ENCODE results near the gene FAM20C.
"Not testable (repeated sequence)": the region's sequence is repeated elsewhere in the genome, so short reads cannot be mapped to it uniquely, and the experiment has no call there.

FAM20C gene

DNA sequence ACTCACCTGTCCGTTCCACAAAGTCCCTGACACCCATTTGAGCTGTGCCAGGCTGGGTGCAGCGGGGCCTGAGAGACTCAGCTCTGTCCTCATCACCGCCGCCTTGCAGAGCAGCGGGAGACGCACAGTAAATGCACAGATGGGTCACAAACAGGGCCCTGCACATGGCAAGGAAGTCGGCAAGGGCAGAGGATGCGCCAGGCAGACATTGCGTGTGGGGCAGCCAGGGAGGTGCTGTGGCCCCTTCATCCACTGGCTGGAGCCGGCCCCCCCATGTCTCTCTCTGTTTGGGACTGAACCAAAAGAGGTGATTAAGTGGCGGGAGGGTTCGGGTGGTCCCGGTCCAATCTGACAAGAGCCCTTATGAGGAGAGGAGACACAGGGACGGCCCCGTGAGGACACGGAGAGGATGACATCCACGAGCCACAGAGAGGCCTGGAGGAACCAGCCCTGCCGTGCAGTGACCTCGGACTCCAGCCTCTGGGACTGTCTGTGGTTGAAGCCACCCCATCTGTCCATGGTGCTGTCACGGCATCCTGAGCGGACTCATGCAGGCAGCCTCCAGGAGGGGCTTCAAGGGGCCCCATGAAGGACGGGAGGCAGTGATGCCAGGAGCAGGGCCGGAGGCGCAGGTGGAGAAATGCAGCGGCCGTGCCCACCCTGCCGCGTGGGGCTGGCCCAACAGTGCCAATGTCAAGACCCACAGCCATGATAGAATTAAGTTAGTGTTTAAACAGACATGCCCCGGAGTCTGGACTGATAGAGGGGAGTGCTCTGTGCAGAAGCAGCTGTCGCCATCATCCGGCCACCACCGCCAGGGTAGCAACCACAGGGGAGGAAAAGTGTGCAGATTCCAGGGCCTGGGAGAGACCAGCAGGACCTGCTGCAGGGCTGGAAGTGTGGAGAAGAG is 69.2 kb downstream of the FAM20C start:
- no peak for DNase-seq

DNA sequence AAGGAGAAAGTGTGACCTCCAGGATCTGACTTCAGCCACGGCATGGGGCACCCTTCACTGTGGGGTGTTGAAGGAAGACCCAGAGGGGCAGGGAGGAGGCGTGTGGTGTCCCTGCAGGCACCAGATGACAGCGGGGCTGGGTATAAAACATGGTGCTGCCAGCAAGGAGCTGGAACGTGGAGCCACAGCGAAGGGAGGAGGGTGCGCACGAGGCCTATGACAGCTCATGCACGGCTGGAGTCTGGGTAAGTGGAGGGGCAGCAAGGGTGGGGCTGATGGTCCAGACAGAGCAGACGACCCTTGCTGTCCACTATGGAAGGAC is 69.8 kb downstream of the FAM20C start:
- DNase-seq, result no peak

DNA sequence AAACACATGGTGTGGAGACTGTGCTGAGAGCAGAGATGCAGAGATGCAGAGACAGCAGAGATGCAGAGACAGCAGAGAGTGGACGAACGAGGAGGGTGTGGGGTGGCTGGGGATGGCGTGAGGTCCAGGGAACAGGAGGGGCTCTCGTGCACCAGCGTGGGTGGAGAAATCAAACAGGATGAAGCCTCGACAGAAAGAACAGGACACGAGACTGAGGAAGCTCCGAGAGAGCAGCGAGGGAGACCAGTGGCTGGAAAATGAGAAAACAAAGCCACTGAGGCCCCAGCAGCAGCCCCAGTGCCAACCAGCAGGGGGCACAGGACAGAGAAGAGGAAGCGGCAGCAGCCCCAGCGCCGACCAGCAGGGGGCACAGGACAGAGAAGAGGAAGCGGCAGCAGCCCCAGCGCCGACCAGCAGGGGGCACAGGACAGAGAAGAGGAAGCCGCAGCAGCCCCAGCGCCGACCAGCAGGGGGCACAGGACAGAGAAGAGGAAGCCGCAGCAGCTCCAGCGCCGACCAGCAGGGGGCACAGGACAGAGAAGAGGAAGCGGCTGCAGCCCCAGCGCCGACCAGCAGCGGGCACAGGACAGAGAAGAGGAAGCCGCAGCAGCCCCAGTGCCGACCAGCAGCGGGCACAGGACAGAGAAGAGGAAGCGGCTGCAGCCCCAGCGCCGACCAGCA is 70.4 kb downstream of the FAM20C start:
- DNase-seq, result not testable (repeated sequence)

DNA sequence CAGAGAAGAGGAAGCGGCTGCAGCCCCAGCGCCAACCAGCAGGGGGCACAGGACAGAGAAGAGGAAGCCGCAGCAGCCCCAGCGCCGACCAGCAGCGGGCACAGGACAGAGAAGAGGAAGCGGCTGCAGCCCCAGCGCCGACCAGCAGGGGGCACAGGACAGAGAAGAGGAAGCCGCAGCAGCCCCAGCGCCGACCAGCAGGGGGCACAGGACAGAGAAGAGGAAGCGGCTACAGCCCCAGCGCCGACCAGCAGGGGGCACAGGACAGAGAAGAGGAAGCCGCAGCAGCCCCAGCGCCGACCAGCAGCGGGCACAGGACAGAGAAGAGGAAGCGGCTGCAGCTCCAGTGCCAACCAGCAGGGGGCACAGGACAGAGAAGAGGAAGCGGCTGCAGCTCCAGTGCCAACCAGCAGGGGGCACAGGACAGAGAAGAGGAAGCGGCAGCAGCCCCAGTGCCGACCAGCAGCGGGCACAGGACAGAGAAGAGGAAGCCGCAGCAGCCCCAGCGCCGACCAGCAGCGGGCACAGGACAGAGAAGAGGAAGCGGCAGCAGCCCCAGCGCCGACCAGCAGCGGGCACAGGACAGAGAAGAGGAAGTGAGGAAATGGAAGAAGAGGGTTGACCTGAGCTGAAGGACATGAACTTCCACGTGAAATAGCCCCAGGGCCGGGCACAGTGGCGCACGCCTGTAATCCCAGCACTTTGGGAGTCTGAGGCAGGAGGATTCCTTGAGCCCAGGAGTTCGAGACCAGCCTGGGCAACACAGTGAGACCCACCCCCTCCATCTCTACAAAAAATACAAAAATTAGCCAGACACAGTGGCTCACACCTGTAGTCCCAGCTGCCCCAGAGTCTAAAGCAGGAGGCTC is 71.3 kb downstream of the FAM20C start:
- DNase-seq, result peak; percentile 46

DNA sequence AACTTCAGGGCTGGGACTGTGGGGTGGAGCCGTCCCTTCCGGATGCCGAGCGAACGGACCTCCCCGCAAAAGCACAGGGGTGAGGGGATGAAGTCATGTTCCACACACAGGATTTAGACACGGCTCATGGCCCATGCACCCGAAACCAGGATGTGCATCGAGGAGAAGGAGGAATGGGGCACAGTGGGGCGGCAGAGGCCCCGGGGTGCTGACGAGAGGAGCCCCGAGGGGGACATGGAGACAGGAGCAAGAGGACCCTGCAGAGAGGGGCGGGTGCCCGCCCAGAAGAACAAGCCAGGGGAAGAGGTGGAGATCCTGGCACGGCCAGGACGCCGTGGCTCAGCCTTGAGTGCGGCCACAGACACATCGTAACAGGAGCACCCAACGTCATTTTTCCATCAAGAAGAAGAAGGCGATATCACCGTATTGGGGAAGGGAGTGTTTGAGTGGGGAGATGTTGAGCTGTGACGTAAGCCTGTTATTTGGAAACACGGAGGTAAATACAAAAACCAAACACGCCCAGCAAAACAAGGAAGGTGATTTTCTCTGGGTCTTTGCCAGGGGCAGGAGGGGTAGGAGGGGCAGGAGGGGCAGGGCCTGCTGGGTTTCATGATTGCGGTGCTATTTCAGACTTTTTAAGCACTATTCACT is 72.3 kb downstream of the FAM20C start:
- DNase-seq, result no peak

DNA sequence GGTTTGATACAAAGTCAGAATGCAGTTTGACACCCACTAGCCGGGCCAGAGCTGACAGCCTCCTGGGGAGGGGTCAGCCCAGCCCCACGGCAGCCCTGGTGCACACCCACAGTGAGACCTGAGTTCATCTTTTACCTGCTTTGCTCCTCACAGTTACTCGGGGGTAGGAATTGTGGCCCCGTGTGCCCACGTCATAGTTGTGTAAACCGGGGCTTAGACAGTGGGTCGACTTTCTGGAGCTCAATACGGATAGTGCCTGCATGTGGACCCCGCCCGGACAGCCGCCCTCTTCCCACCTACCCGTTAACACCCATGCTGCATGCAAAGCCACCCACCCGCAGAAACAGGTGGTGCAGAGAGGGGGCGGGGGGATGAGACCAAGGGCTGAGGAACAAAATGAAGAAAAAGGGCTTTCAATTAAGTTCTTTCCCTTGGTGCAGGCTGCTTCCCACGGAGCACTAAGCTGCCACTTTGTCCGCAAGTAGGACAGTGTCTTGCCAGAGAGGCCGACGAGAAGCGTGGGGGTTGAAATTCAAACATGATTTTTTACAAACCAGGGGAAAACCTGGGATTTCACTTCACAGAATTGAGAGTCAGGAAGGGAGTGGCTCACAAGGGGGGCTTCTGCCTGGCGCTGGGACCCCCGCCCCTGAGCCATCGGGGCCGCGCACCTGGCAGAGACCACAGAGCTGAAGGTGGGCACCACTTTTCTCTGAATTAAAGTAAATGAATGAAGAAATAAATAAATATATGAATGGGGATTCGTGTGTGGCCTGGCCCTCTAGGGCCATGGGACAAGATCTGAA is 73.0 kb downstream of the FAM20C start:
- DNase-seq, result no peak

DNA sequence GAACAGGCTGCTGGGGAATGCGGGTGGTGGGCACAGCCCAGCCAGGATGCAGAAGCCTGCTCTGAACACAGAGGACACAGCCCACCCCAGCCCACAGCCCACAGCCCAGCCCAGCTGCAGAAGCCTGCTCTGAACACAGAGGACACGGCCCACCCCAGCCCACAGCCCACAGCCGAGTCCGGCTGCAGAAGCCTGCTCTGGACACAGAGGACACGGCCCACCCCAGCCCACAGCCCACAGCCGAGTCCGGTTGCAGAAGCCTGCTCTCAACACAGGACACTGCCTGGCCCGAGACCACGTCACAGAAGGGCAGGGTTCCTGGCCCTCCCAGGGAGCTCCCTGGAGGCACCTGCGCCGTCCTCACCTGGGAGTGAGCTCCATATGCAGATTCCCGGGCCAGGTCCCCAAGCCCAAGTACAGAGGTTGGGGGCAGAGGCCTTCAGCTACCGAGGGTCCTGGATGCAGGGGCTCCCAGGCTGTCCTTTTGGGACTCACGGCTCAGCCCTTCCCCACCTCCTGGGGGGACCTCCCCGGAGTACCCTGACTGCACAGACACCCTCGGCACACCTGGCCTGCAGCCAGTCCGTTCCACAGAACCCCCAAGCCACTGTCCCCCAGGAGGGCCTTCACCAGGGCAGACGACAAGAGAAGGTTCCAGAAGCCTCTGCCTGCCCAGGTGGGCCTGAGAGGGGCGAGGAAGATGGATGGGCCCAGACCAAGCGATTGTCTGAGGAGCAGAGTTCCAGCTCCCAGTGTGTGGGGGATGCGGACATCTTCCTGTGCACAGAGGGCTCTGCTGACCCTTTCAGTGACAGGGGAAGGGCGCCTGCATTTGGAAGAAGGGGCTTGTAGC is 73.9 kb downstream of the FAM20C start:
- DNase-seq, result no peak

DNA sequence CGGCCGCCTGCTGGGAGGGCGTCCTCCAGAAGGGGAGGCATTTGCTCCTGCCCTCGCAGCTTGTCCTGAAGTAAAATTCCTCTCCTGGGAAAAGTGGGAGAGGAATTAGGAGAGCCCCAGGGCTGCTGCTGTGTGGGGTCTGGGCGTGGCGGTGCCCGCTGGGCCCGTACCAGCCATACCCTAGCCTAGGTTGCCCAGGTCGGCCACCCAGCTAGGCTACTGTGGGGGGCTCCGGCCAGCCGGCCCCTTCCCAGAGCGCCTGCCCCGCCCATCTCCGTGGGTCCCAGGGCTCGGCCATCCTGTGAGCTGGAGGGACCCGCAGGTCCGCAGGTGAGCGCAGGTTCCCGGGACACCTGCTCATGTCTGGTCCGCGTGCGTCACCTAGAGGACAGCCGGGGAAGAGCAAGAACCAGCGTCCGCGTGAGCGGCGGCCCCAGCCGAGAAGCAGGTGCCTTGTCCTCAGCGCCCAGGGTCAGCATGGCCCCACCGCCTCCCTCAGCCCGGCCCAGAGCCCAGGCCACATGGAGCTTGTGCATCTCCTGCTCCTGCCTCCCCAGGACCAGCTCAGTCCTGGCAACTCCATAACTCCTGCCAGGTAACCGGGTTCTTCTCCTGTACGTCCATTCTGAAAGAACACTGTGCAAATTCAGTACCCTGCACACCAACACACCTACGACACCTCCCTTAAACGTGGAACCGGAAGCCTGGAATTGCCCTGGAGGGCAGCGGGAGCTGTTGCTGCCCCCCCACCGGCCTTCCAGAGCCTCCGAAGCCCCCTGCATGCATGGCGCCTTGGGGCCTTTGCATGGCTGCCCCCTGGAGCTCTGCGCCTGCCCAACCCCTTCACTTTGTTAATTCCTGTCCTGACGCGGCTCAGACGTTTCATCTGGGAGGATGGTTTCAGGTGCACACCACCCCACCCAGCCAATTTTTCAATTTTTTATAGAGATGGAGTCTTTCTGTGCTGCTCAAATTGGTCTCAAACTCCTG is 74.8 kb downstream of the FAM20C start:
- DNase-seq, result no peak

DNA sequence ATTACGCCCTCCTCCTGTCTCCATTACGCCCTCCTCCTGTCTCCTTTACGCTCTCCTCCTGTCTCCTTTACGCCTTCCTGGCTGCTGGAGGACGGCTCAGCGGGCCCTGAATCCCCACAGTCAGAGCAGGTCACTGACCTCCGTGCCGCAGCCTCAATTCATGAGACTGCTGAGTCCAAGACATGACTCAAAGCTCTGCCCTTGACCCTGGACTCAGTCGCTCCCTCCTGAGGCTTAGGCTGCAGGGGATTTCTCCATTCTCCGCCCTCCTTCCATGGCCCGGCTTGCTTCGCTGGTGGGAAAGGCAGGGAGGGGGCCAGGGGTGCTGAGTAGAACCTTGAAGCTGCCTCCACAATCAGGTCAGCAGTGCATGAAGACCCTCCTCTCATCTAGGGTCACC is 76.6 kb downstream of the FAM20C start:
- DNase-seq, result no peak

DNA sequence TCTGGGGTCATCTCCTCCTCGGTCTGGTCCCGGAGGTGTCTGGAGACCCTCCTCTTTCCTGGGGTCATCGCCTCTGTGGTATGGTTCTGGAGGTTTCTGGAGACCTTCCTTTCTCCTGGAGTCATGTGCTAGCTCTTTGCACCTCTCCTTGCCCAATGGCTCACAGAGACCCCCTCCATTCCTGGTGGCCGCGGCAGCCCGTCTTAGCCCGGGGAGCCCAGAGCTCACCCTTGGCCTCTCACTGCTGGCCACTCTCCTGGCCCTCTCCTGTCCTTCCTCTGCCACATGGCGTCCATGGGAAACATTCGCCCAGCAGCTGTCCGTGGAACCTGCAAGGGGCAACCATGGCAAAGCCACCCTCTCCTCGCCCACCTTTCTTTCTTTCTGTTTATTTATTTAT is 77.3 kb downstream of the FAM20C start:
- DNase-seq, result no peak

DNA sequence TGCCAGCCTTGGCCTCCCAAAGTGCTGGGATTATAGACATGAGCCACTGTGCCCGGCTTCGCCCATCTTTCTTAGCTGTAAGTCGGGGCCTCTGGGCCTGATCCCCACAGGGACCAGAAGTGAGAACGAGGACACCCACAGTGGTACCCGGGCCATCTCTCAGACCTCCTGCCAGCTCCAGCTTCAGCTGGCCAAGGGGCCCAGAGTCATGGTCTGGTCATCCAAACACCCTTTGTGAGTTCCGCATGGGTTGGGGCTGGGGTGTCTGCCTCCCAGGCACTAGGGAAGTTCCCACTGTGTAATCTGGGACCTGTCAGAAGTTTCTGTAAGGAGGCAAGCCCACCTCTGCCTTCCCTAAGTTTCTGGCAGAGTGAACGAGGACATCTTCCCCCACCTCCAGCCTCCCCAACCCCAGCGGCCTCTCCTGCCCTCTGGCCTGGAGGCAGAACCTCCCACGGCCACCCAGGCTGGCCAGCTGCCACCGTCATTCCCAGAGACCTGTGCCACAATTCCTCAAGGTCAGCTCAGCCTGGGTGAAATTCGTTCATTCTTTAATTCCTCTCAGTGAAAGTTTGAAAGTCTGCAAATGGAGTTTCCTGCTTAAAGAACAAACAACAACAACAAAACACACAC is 78.1 kb downstream of the FAM20C start:
- no peak for DNase-seq

DNA sequence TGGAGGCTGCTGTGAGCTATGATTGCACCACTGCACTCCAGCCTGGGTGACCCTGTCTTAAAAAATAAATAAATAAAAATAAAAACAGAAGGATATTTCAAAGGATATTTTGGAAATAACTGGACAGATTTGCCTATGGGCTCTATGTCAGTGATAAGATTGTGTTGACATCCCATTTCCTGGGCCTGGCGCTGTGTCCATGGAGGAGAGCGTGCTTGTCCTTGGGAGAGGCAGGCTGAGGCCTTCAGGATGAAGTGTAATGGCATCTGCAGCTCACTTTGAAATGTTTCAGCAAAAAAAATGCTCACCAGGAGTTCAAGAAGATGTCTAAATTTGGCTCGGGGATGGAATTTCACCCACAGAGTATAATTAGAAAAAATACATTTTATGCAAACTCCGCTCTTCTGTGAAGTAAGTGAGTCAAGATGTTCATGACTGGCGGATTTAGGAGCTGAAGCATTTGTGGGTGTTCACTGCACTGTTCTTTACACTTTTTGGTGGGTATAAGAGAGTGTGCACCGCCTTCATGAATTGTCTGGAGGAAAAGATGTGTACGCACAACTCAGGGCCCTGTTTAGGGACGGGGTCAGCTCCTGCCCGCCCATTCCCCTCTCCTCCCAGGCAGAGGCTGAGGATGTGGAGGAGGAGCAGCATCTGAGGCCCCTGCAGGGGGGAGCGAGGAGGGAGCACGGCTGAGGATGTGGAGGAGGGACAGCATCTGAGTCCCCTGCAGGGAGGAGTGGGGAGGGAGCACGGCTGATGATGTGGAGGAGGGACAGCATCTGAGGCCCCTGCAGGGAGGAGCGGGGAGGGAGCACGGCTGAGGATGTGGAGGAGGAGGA is 79.1 kb downstream of the FAM20C start:
- DNase-seq, result no peak

DNA sequence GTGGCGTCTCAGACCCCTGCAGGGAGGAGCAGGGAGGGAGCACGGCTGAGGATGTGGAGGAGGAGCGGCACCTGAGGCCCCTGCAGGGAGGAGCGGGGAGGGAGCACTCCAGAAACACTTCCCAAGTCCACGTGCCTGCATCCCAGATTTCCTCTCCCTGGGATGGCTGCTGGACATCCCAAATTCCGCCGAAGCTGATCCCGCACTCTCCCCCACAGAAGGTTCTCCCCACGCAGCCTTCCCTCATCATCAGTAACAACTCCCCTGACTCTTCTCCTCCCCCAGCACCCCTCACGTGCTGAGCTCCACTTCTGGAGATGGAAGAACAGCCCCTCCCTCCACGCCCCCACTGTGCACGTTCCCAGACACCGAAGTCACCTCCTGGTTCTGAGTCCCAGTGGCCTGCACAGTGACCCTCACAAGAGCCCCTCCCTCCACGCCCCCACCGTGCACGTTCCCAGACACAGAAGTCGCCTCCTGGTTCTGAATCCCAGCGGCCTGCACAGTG is 79.8 kb downstream of the FAM20C start:
- DNase-seq, result no peak

DNA sequence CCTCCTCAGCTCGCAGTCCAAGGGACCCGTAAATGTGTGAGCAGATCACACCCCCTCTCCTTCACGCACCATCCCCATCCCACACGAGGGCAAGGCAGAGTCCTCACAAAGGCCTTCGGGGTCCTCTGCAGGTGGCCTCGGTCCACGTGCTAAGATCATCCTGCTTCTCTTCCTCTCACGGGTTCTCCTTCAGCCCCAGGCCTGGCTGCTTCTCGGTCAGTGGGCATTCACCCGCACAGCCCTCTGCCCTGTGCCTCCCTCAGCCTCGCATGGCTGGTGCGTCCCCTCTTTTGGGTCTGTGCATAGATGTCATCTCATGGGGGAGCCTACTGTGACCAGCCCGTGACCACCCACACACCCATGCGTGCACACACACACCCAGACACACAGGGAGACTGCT is 80.3 kb downstream of the FAM20C start:
- no peak for DNase-seq

DNA sequence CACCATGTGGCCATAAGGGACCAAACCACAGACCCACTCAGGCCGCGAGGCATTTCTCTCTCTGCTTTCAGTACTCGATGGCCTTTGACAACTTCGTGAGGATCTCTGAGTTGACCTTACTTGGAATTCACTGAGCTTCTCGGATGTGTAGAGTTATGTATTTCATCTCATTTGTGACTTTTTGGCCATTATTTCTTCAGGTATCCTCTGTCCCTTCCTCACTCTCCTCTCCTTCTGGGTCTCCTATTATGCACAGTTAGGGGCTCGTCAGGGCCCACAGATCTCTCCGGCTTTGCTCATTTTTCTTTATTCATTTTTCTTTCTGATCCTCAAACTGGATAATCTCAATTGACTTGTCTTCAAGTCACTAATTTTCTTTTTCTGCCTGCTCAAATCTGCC is 81.0 kb downstream of the FAM20C start:
- no peak for DNase-seq

DNA sequence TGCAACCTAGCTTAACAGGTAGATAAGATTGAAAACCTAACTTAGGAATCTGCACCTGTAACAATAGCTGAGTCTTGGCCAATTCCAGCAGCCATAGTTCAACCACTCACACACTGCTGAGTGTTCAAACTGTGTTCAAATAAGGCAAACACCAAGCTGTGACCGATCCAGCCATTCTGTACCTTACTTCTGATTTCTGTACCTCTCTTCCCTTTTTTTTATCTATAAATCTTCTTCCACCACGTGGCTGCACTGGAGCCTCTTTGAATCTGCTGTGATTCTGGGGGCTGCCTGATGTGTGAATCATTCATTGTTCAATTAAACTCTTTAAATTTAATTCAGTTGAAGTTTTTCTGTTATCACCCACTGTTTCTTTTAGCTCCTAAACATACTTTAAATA is 81.9 kb downstream of the FAM20C start:
- no peak for DNase-seq

DNA sequence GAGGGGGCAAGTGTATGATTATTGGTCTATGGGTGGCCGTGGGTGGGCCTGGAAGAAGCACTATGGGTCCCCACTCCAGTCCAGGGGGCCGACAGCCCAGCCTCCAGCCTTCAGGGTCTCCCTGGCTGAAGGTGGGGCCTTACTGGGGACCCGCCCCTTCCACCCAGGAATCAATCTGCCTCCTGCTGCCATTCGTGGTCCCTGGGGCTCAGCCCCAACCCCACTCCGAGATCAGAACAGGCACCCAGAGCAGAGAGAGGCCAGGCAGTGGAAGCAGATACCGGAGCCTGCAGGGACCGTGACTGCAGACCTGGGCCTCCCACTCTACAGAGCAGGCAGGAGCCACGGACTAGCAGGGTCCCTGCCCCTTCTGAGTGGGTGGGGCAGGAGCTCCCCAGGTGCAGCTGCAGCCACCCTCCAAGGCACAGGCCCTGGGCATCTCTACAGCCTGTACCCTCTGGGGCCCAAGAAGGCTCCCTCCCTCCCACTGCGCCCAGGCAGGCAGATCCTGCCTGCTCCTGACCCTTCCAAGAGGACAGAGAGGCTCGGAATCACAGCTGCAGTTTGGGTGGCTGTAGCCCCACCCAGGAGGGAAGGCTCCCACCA is 84.0 kb downstream of the FAM20C start:
- DNase-seq, result no peak

DNA sequence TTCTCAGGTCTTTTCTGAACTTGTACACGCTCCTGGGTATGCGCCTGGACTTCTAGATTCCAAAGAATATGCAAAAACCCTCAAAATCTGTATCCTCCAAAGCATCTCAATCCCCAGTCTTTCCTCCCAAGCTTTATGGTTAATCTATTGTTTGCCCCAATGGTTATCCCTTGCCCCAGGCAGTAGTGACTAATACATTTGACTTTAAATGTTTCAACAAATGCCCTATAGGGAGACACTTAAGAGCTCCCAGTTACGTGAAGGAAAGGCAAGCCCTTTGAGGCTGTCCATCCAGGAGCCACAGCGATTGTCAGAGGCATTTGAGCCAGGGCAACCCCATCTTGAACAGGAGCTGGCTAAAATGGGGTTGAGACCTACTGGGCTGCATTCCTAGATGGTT is 84.9 kb downstream of the FAM20C start:
- no peak for DNase-seq

Measured in central memory CD4-positive, alpha-beta T cell (primary cell).